Peyer's patch (tissue), 4 donors: ENCODE data around the gene PCDH1.
"Not testable (repeated sequence)": the region's sequence is repeated elsewhere in the genome, so short reads cannot be mapped to it uniquely, and the experiment has no call there.

Experiments used
- CTCF ChIP-seq, 6 experiments: fragments of 450-650 bp in 4 of 6; fragments of 200-600 bp in 2 of 6; sonication (generic) in 1 of 6; IDR thresholded peaks; one replicate each; pipeline ENCODE4 v1.5.1; 2017 to 2019; ENCODE audit warnings: antibody characterized with exemption in 6 of 6, mild to moderate bottlenecking in 3 of 6, moderate library complexity in 1 of 6
- POLR2A ChIP-seq, 2 donors: fragments of 450-650 bp; IDR thresholded peaks; one replicate each; pipeline ENCODE4 v1.5.1; 2017; ENCODE audit warnings: antibody characterized with exemption in 2 of 2, mild to moderate bottlenecking in 2 of 2, moderate library complexity in 2 of 2

GRCh38 chr5:141922827-141923447, 44.7 kb upstream of the PCDH1 start:
- not testable (repeated sequence) for TF ChIP-seq CTCF, POLR2A (IDR thresholded peaks at IDR 0.05)
